GM12878 (cell line): ENCODE data around the gene ELOF1. TPM values are rescaled to one million over a fixed set of nuclear protein-coding genes. Genes with fewer than 3 reads are reported as not detected.

Experiments used
- ATAC-seq: fragments of 200-7000 bp; cut with Tn5 transposase; 3 replicates; pipeline ENCODE4 v1.9.1; 2020; ENCODE audit warnings: mild to moderate bottlenecking, moderate library complexity
- BruUV-seq: library from RNA; stranded (reverse); fragments of 400-500 nt; replicated peaks from 2 replicates; lab custom pipeline; 2021; lab: Mats Ljungman, UMichigan
- CTCF ChIA-PET: fragments of 300-600 bp; sonication (Branson Sonifier 250); formaldehyde crosslinking; extraction: SDS; loops from one replicate; lab custom pipeline; 2021; ENCODE audit warnings: inconsistent platforms; lab: Yijun Ruan, JAX
- POLR2A ChIA-PET: fragments of 350-600 bp; formaldehyde crosslinking; extraction: SDS; loops from one replicate; lab custom pipeline; 2021; ENCODE audit warnings: inconsistent platforms; lab: Charles Lee
- RAD21 ChIA-PET: fragments of 300-600 bp; sonication (Branson Sonifier 250); formaldehyde crosslinking; loops from one replicate; lab custom pipeline; 2023; ENCODE audit warnings: antibody characterized with exemption; ENCODE audit not compliant: unreplicated experiment; lab: Charles Lee
- SMC1A ChIA-PET: fragments of 300-600 bp; sonication (Branson Sonifier 250); formaldehyde crosslinking; loops from one replicate; lab custom pipeline; 2023; ENCODE audit not compliant: unreplicated experiment, uncharacterized antibody; lab: Charles Lee
- DNase-seq: peaks from one replicate; pipeline ENCODE4 v3.0.0-alpha.2; 2011; ENCODE audit warnings: low read depth, low spot score
- FAIRE-seq: peaks from 3 replicates; lab custom pipeline; 2011; peaks lifted over from hg19 to GRCh38; lab: Jason Lieb, UNC
- H2AFZ ChIP-seq: 2 replicates; pipeline ENCODE4 v1.6.0; 2011; ENCODE audit warnings: low read depth, low read length, control low read depth; ENCODE audit not compliant: control insufficient read depth
- H3K27ac ChIP-seq: 2 replicates; pipeline ENCODE4 v1.5.1; 2011; ENCODE audit warnings: control low read depth; ENCODE audit not compliant: control insufficient read depth, insufficient read depth
- H3K27me3 ChIP-seq, 2 experiments: replicated peaks in 1 of 2; 2 replicates each; pipeline versions ENCODE4 v1.6.0 to v1.6.1; 2011; ENCODE audit warnings: low read length in 1 of 2; ENCODE audit not compliant: control insufficient read depth in 2 of 2, insufficient read depth in 2 of 2
- H3K36me3 ChIP-seq, 2 experiments: 2 replicates each; pipeline ENCODE4 v1.5.1; 2011; ENCODE audit warnings: low read length in 1 of 2; ENCODE audit not compliant: control insufficient read depth in 2 of 2, insufficient read depth in 2 of 2
- H3K4me1 ChIP-seq: 2 replicates; pipeline ENCODE4 v1.6.1; 2011; ENCODE audit warnings: mild to moderate bottlenecking, low read length, moderate library complexity, mixed read lengths; ENCODE audit not compliant: control insufficient read depth, insufficient read depth
- H3K4me2 ChIP-seq: 2 replicates; pipeline ENCODE4 v1.6.0; 2011; ENCODE audit warnings: control low read depth; ENCODE audit not compliant: control insufficient read depth, insufficient read depth
- H3K4me3 ChIP-seq: fragments of 200-600 bp; sonication (generic); 2 replicates; pipeline ENCODE4 v1.5.1; 2016
- H3K79me2 ChIP-seq: 2 replicates; pipeline ENCODE4 v1.6.0; 2011; ENCODE audit warnings: low read length; ENCODE audit not compliant: control insufficient read depth, insufficient read depth
- H3K9ac ChIP-seq: 2 replicates; pipeline ENCODE4 v1.8.0; 2011; ENCODE audit warnings: low read length, control low read depth, mixed read lengths; ENCODE audit not compliant: control insufficient read depth, insufficient read depth
- H3K9me3 ChIP-seq: replicated peaks from 3 replicates; pipeline ENCODE4 v1.5.1; 2011; ENCODE audit warnings: mild to moderate bottlenecking, low read length; ENCODE audit not compliant: control insufficient read depth, insufficient read depth
- H4K20me1 ChIP-seq: 2 replicates; pipeline ENCODE4 v1.6.0; 2011; ENCODE audit not compliant: control insufficient read depth, insufficient read depth
- BACH1 ChIP-seq: fragments of 450-650 bp; IDR thresholded peaks from 2 replicates; pipeline ENCODE4 v1.6.1; 2017; ENCODE audit warnings: mild to moderate bottlenecking, borderline replicate concordance
- CBFB ChIP-seq: IDR thresholded peaks from 2 replicates; pipeline ENCODE4 v1.6.1; 2016; ENCODE audit warnings: antibody characterized with exemption, low read depth
- CBX3 ChIP-seq: fragments of 200-600 bp; sonication (generic); IDR thresholded peaks from 2 replicates; pipeline ENCODE4 v1.6.1; 2016; ENCODE audit warnings: low read depth, borderline replicate concordance
- HDAC6 ChIP-seq: fragments of 200-600 bp; sonication (generic); IDR thresholded peaks from one replicate; pipeline ENCODE4 v1.8.0; 2017; ENCODE audit warnings: antibody characterized with exemption; ENCODE audit not compliant: unreplicated experiment
- MTA3 ChIP-seq: IDR thresholded peaks from 2 replicates; pipeline ENCODE4 v1.6.1; 2012; ENCODE audit warnings: low read length, inconsistent platforms, borderline replicate concordance
- ZZZ3 ChIP-seq: IDR thresholded peaks from 2 replicates; pipeline ENCODE4 v1.6.1; 2011; ENCODE audit warnings: low read depth; ENCODE audit not compliant: control insufficient read depth, insufficient read length
- WGBS: methylation state at CpG from one replicate; pipeline ENCODE4 v1.1.6; 2016; ENCODE audit warnings: low lambda C conversion rate; ENCODE audit not compliant: insufficient replicate concordance, insufficient coverage; ENCODE audit errors: missing lambda C conversion rate; 5-methylcytosine and 5-hydroxymethylcytosine counted together
- in situ Hi-C: fragments of 300-500 bp; cut with MboI; formaldehyde crosslinking; loops from 9 replicates; pipeline ENCODE4 v1.14.3; 2018; ENCODE audit warnings: mixed read lengths
- intact Hi-C: fragments of 100-400 bp; cut with micrococcal nuclease; formaldehyde crosslinking; loops from one replicate; pipeline ENCODE4 v1.14.2; 2022; ENCODE audit not compliant: unreplicated experiment
- polyA plus RNA-seq, 11 experiments: library from polyadenylated mRNA; depleted of rRNA in 4 of 11; unstranded in 6 of 11; stranded (reverse) in 5 of 11; fragments of >200 nt; fragmentation: Nextera tagmentation in 4 of 11; fragmentation: Illumina TruSeq in 1 of 11; extraction: Ambion mirVana in 4 of 11; extraction: Trizol in 1 of 11; gene quantifications; 1 replicate in 1 of 11; 2 replicates in 10 of 11; pipeline versions ENCODE4 v1.2.1 to v1.2.3, GENCODE V29; 2011 to 2016; ENCODE audit warnings: inconsistent platforms in 2 of 11, missing spikeins in 2 of 11, low read depth in 1 of 11
- total RNA-seq, 4 experiments: library from RNA; depleted of rRNA in 3 of 4; stranded (reverse); fragments of >200 nt in 3 of 4; fragmentation: Illumina TruSeq in 1 of 4; extraction: Trizol in 1 of 4; gene quantifications; 2 replicates each; pipeline versions ENCODE4 v1.2.1 to v1.2.3, GENCODE V29; 2013 to 2021
- TF ChIP-seq, protein P1 (sequence below): fragments of 450-650 bp; IDR thresholded peaks from 2 replicates; pipeline ENCODE4 v1.6.1; 2017; ENCODE audit warnings: mild to moderate bottlenecking, low read depth, inconsistent platforms; ENCODE audit not compliant: poor library complexity, severe bottlenecking

ELOF1 gene
- total and polyA plus RNA-seq, 10 of the 15 experiments (the other 5 are each of a cell fraction or from before 2014, with no cell fraction given): 11.7 to 124 (median 92.9) TPM

DNA sequence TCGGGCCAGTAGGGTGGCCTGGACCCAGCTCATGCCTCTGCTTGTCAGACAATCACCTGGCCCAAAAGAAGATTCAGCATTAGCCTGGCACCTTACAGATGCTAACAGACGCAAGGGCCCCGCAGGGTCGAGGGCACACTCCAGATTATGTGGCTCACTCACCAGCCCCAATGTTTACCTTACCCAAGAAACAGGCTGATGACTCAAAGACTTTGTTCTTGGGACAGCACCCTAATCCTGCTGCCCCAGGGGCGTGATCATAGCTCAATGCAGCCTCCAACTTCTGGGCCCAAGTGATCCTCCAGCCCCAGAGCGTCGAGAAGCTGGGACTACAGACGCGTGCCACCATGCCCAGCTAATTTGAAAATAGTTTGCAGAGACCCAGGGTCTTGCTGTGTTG lies 39.9 kb downstream of the ELOF1 start:
- H3K4me3 ChIP-seq: no peak overlapping the region
- no peak overlapping the region for H2AFZ ChIP-seq
- ChIA-PET POLR2A (no interaction called here), CTCF (interaction anchor here (0.6 kb wide), 1 partner anchor 198 kb away, joined by 4 read pairs; no protein-coding TSS in a partner anchor), SMC1A (no interaction called here), RAD21 (no interaction called here)
- no peaks in the 10 kb centered on the region for H3K27me3 ChIP-seq
- DNase-seq: no peak
- no peak overlapping the region for H3K4me2 ChIP-seq
- no peaks in the 10 kb centered on the region for H3K9me3 ChIP-seq
- no peaks in the 10 kb centered on the region for H3K79me2 ChIP-seq
- FAIRE-seq: no peak
- no peak overlapping the region for H3K9ac ChIP-seq
- in situ Hi-C loops: no loop called here
- no peaks in the 10 kb centered on the region for H4K20me1 ChIP-seq
- ATAC-seq: no peak
- WGBS: 93% methylated on average over 9 of the region's 9 CpGs
- BruUV-seq: no TSS peak
- no peak for TF ChIP-seq HDAC6
- no peak for TF ChIP-seq ZZZ3
- no peak for TF ChIP-seq BACH1
- no peak overlapping the region for H3K27ac ChIP-seq
- H3K36me3 ChIP-seq: peaks cover 2 to 3% of the 10 kb centered on the region in 2 experiments; a peak in 2 of 4 replicates
- H3K4me1 ChIP-seq: no peaks in the 10 kb centered on the region
- intact Hi-C loops: no loop called here

DNA sequence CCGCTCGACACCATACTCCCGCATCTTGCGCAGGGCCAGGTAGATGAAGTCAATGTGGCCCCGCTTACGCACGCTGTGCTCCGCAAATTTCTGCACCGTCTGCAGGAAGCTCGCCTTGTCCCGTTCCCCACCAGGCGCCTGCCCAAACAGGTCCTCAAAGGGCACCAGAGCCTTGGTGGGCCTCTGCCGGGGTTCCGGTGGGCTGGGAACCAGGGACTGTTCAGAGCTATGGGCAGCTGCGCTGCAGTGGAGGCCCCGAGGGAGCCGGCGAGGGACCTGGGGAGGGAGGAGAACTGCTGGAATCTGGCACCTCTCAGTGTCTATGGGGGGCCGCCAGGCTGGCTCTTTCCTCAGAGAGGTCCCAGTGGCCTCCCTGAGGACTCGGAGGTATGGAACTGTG lies 45.1 kb downstream of the ELOF1 start:
- WGBS: 95% methylated on average over 18 of the region's 20 CpGs
- intact Hi-C loops (no loop called here), in situ Hi-C loops (no loop called here)
- Histone ChIP-seq H3K79me2 (no peaks in the 10 kb centered on the region), H3K36me3 (peaks cover 3% of the 10 kb centered on the region in 2 experiments; a peak in 3 of 4 replicates), H3K27me3 (no peaks in the 10 kb centered on the region), H3K9me3 (no peaks in the 10 kb centered on the region), H3K9ac (no peak overlapping the region), H3K4me3 (no peak overlapping the region), H2AFZ (no peak overlapping the region), H3K27ac (no peak overlapping the region), H3K4me2 (no peak overlapping the region), H4K20me1 (no peaks in the 10 kb centered on the region), H3K4me1 (no peaks in the 10 kb centered on the region)
- RAD21 ChIA-PET: no interaction called here
- POLR2A ChIA-PET: interaction anchor here (0.6 kb wide), 1 partner anchor 136 kb away, joined by 3 read pairs; no protein-coding TSS in a partner anchor
- DNase-seq (no peak), FAIRE-seq (no peak), ATAC-seq (no peak)
- BruUV-seq: no TSS peak
- TF ChIP-seq, protein P1, sequence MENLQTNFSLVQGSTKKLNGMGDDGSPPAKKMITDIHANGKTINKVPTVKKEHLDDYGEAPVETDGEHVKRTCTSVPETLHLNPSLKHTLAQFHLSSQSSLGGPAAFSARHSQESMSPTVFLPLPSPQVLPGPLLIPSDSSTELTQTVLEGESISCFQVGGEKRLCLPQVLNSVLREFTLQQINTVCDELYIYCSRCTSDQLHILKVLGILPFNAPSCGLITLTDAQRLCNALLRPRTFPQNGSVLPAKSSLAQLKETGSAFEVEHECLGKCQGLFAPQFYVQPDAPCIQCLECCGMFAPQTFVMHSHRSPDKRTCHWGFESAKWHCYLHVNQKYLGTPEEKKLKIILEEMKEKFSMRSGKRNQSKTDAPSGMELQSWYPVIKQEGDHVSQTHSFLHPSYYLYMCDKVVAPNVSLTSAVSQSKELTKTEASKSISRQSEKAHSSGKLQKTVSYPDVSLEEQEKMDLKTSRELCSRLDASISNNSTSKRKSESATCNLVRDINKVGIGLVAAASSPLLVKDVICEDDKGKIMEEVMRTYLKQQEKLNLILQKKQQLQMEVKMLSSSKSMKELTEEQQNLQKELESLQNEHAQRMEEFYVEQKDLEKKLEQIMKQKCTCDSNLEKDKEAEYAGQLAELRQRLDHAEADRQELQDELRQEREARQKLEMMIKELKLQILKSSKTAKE: no peak
- TF ChIP-seq MTA3 (no peak), CBX3 (no peak), CBFB (no peak)
- SMC1A ChIA-PET: no interaction called here
- CTCF ChIA-PET: no interaction called here
